Mesenteric fat pad (tissue), 1 donor: ENCODE data around the gene MED13L. TPM values are rescaled to one million over a fixed set of nuclear protein-coding genes. Genes with fewer than 3 reads are reported as not detected.

Experiments used
- DNase-seq: peaks from one replicate; pipeline ENCODE4 v3.0.0-alpha.2; 2020; ENCODE audit warnings: low spot score
- total RNA-seq: library from RNA; stranded (reverse); fragmentation: NEBNext Ultra II Directional; extraction: Animal tissue kit (Norgen Biotek cat#: 25700); gene quantifications from one replicate; pipeline ENCODE4 v1.2.1, GENCODE V29; 2021
- donor health status: DM: yes; HTN: yes; CAD: no.

Gene MED13L
- total RNA-seq, 1 donor from 2014 or later = 136 TPM

GRCh38 chr12:116278667-116279066, 1.2 kb upstream of the MED13L start:
- DNase-seq = no peak

GRCh38 chr12:116278279-116278626, 760 bp upstream of the MED13L start:
- DNase-seq = no peak

- DNase-seq = peak; percentile 93
These were observed 634 bp downstream of the MED13L start for GRCh38 chr12:116276652-116277466.

- DNase-seq = no peak
These were observed 2.7 kb downstream of the MED13L start for GRCh38 chr12:116274551-116275375.

- DNase-seq = no peak
These were observed 3.5 kb downstream of the MED13L start for GRCh38 chr12:116273813-116274550.

GRCh38 chr12:116267948-116268347, 9.5 kb downstream of the MED13L start:
- DNase-seq = no peak

- no peak for DNase-seq
These were observed 10.7 kb downstream of the MED13L start for GRCh38 chr12:116266631-116267349.

GRCh38 chr12:116266168-116266601, 11.3 kb downstream of the MED13L start:
- DNase-seq = no peak

GRCh38 chr12:116265351-116266147, 11.9 kb downstream of the MED13L start:
- no peak for DNase-seq

- DNase-seq = no peak
These were observed 12.9 kb downstream of the MED13L start for GRCh38 chr12:116264525-116265070.

GRCh38 chr12:116263844-116264243, 13.6 kb downstream of the MED13L start:
- DNase-seq = no peak

- no peak for DNase-seq
These were observed 14.1 kb downstream of the MED13L start for GRCh38 chr12:116263431-116263830.

- DNase-seq = no peak
These were observed 14.8 kb downstream of the MED13L start for GRCh38 chr12:116262741-116263140.

GRCh38 chr12:116261525-116262100, 15.9 kb downstream of the MED13L start:
- DNase-seq = no peak

- DNase-seq = no peak
These were observed 17.5 kb downstream of the MED13L start for GRCh38 chr12:116259800-116260577.

GRCh38 chr12:116257826-116258225, 19.7 kb downstream of the MED13L start:
- DNase-seq = no peak

- no peak for DNase-seq
These were observed 20.3 kb downstream of the MED13L start for GRCh38 chr12:116257215-116257614.

GRCh38 chr12:116249938-116250337, 27.6 kb downstream of the MED13L start:
- DNase-seq = no peak

GRCh38 chr12:116248930-116249329, 28.6 kb downstream of the MED13L start:
- no peak for DNase-seq
